NCI-H1930 (cell line): Measurements from ENCODE around the gene RIMBP2.
"Not testable (repeated sequence)": the region's sequence is repeated elsewhere in the genome, so short reads cannot be mapped to it uniquely, and the experiment has no call there.

Source experiments
- DNase-seq, 2 experiments: peaks; one replicate each; lab custom pipeline; 2025; lab: John Stamatoyannopoulos, UW

RIMBP2 gene

DNA sequence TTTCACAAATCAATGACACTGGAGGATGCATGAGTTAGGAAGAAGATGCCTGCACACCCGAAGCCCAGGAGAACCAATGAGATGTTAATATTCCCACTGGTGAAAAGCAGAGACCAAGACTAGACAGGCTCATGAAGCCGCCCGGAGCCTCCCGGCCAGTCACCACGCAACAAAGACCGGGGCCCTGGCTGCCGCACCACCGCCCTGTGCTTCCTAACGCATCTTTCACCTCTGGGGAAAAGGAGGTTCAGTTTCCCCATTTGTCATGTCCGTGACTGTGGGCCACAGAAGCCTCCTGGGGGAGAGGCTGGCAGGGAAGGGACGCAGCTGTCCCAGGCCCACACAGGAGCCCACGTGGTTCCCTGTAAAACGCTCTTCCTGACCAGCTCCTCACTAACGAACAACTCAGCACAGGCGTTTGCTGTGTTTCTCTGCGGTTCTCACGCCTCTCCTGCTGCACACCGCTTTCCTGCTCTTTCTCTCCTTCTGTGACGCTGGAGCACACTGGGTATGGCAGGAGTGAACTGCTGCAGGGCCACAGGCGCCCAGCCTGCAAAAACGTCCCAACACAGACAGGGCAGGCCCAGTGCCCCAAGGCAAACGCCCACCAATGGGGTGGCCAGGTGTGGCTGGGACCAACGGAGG lies 10.8 kb downstream of the RIMBP2 start:
- no peak for DNase-seq

DNA sequence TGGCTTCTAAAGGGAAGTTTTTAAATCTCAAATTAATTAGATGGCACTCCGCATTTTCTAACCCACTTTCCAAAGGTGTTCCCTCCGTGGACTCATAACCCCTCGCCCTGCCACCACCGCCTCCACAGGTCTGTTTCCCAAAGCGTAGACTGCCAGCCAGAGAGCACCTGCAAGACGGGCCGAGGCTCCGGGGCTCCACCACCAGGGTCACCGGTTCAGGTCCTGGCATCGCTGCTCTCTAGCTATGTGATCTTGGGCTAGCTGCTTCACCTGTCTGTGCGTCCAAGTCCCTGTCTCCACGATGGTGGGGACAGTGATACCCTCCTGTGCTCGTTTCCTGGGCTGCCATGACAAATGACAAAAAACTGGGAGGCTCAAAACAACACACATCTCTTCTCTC lies 11.5 kb downstream of the RIMBP2 start:
- no peak for DNase-seq

DNA sequence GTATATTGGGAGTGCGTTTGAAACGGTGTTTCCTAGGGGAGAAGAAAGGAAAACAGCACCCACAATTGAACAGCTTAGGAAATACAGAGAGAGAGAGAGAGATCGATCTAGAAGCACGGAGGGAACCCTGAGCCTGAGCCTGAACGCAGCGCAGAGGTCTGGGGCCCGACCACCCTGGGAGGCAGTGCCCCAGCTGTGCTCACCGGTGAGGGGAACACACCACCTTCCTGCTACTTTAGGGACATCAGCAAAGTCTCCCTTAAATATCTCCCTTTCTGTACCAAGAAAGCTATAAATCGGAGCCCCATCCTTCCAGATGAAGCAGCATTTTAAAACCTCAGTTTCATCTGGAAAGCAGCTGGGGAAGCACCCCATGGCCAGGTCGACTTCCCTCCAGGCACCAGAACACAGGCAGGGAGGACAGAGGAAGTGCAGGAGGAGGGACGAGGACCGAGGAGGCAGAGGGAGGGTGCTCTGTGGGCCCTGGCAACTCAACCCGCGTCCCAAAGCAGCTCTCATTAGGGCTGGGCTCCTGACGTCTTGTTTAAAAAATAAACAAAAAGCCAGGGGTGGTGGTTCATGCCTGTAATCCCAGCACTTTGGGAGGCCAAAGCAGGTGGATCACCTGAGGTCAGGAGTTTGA lies 12.2 kb downstream of the RIMBP2 start:
- DNase-seq: no peak

DNA sequence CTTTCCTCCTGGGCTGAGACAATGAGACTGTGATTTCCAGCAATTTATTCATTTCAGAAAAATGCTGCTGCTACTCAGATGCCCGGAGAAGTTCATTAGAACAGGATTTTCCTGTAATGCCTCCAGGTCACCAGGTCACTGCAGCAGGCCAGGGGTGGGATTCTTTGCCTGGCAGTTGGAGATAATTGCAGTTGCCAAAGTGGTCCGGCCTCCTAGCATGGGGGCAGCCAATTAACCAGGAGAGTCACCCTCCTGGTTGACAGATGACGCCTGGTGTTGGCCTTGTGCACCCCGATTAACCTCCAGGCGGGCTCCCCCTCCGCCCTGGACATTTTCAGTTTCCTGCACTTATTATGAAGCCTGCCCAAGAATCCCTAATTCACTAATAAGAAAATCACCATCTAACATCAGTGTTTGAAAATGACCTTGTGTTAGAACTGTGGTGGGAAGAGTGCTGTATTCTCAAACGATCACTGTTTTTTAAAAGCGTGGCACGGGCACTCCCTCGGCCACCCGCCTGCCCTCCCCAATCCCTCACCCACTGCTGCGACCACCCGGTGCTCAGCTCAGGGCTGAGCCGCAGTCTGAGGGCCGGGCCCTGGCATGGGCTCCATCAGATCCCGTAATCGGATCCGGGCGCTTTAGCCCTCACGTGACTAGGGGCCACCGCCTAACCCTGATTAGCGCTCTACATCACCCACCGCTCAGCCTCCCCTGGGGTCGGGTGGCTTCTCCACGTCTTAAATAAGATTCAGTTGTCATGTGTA lies 12.9 kb downstream of the RIMBP2 start:
- DNase-seq: no peak

- no peak for DNase-seq
Observed at GRCh38 chr12:130701402-130701744, 14.7 kb downstream of the RIMBP2 start.

DNA sequence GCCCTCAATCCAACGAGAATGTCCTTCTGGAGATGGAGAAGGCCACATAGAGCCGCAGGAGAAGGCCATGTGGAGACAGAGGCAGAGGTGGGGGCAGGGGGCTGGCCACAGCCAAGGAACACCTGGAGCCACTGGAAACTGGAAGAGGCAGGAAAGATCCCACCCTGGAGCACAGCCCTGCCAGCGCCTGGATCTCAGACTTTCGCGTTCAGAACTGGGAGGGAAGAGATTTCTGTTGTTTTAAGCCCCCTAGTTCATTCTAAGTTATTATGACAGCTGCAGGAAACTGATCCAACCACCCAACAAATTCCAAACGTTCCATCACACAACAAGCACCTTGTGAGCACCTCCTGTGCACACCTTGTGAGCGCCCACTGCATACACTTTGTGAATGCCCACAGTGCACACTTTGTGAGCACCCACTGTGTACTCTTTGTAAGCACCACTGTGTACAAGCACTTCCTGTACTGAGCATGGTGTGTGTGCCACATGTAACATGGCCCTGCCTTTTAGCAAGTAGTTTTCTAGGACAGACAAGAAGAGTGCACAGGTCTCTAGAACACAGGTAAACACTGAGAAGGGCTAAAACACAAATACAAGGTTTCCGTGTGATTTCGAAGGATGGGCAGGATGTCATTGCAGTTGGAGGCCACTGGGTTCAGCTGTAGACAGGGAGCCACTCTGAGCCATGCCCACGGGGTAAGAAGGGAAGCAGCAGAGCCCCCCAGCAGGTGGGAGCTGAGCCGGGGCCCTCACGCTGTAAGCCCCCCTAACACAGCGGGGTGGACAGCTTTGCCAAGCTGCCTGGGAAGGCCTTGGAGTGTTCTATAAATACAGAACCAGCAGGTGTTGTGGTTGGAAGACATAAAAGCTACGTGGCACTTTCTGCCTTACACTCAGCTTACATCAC lies 15.4 kb downstream of the RIMBP2 start:
- no peak for DNase-seq

GRCh38 chr12:130698106-130698505 lies 18.0 kb downstream of the RIMBP2 start:
- DNase-seq: no peak

DNA sequence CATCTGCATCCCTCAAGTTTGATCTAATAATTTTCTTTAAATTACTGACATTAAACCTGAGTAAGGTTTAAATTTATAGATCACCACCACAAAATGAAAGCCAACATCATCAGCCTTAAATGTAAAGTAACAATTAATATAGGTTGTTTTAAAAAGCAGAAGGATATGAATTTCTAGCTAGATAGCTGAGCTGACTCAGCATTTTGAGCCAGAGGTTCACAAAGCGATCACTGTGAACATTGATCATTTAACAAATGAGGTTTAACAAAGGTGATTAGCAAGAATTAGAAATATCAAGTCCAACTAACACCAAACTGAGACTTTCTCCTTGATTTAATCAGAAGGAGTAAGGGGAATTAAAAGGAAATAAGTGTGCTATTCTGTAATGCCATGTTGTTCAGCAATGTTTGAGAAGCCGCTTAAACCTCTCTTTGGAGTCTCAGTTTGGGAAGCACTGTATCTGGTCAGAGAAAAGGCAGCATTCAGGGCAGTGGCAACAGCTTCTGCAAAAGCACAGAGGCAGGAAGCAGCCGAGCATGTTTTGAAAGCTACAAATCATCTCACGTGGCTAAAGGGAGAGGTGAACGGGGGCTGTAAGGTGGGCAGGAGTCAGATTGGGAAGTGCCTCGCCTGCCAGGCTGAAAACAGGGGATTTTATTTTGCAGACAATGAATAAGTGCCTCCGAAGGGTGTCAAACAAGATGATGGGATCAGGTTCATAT lies 19.6 kb downstream of the RIMBP2 start:
- DNase-seq: no peak

DNA sequence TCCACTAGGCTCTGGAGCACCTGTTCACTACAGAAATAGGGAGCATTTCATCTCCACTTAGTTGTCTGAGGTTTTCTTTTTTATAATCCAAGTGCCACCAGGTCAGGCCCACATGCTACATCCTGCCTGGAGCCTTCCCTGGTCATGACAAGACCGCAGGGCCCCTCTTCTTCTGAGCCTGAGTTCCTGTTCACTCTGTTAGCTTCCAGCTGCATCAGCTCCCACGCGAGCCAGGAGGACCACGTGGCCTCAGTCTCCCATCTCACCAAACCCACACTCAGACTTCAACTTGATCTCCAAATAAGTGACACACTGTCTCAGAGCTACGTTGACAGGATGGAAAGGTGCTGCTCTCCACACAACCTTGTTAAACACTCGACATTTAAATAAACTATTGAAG lies 21.0 kb downstream of the RIMBP2 start:
- no peak for DNase-seq

DNA sequence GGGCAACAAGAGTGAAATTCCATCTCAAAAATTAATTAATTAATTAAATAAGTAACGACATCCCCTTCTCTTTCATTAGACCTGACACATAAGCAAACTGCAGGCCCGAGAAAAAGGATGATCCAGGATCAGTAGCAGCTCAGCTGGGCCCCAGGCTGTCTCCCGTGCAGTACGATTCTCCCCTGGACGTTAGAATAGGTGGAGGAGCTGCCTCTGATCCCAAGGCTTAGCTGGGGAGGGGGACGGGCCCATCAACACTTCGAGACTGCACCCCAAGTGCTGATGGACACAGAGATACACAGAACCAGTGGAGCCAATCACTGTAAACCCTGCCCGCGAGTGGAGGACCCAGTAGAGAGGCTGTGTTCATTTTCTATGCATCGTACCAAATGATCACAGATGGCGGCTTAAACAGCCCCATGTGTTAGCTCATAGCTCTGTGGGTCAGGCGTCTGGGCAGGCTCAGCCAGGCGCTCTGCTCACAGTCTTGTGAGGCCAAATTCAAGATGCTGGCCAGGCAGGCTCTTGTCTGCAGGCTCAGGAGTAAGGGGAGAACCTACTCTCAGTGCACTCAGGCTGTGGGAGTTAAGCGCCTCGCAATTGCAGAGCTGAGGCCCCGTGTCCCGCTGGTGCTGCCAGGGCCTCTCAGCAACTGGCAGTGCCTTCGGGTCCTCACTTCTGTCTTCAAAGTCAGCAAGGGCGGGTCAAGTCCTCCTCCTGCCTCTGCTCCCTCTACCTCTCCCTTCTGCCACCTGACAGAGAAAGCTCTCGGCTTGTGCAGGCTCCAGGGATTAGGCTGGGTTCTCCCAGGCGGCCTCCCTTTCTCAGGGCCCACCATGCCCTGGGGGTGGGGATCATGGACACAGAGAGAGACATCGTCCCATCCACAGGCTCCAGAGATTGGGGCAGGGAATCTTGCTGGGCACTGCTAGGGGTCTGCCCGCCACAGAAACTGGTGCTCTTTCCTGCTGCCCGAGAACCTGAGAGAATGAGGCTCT lies 26.4 kb downstream of the RIMBP2 start:
- no peak for DNase-seq

DNA sequence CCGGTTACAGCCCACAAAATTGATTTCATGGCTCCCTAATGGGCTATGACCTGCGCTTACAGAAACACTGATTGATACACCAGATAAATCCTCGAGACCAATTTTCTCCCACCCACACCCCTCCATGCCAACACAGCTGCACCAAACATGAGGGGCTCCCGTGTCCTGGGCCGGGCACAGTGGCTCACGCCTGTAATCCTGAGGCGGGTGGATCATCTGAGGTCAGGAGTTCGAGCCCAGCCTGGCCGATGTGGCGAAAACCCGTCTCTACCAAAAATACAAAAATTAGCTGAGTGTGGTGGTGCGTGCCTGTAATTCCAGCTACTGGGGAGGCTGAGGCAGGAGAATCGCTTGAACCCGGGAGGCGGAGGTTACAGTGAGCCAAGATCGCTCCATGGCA lies 27.1 kb downstream of the RIMBP2 start:
- not testable (repeated sequence) for DNase-seq

GRCh38 chr12:130687796-130688778 lies 28.0 kb downstream of the RIMBP2 start:
- no peak for DNase-seq

- no peak for DNase-seq
Observed at GRCh38 chr12:130687190-130687589, 28.9 kb downstream of the RIMBP2 start.

- no peak for DNase-seq
Observed at GRCh38 chr12:130686511-130686991, 29.5 kb downstream of the RIMBP2 start.

DNA sequence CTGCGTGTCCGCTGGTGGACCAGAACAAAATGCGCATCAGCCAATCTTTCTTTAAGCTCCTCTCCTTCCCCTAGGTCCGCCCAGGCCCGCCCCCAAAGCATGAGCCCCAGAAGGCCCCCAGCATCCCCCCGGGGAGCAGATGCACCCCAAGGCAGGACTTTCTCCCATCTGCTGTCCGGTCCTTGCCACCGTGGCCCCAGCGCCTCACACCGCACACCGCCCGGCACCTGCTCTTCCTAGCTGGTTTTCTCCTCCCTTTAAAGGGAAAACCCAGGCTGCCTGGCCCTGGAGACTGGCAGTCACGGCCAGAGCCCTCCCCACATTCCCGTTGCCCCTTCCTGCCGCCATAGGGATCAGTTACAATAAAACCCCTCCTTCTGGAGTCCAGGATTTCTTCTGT lies 30.2 kb downstream of the RIMBP2 start:
- no peak for DNase-seq

DNA sequence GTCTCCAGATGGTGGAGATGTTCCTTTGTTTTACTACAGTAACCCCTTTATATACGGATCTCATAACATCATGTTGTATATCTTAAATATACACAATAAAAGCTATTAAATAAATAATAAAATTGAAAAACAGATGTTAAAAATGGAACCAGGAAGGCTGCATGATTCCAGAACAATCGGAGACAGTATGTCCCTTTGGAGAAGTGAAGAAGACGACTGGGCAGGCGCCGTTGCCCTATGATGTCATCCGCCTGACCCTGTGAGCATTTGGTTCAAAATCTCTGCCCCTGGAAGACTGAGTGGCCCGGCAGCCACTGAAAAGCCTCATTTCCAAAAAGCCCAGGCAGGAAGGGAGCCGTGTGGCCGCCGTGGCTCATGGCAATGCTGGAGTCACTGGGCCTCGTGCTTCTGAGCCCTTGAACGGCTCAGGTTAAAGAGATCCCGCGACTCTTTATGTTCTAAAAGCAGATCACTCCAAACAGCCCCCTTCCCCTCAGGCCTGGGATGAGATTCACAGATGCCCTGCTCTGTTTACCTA lies 30.8 kb downstream of the RIMBP2 start:
- no peak for DNase-seq

DNA sequence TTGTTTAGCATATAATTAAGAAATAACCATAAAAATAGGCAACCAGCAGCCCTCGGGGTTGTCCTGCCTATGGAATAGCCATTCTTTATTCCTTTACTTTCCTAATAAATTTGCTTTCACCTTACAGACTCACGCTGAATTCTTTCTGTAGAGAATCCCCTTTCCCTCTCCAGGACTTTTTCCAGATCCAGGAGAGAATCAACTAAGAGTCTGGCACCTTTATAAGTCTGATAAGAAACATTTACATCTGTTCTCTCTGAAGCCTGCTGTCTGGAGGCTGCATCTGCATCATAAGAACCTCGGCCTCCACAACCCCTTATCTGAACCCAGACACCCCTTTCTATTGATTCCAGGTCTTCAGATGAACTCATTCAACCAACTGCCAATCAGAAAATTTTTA lies 32.3 kb downstream of the RIMBP2 start:
- DNase-seq: no peak

DNA sequence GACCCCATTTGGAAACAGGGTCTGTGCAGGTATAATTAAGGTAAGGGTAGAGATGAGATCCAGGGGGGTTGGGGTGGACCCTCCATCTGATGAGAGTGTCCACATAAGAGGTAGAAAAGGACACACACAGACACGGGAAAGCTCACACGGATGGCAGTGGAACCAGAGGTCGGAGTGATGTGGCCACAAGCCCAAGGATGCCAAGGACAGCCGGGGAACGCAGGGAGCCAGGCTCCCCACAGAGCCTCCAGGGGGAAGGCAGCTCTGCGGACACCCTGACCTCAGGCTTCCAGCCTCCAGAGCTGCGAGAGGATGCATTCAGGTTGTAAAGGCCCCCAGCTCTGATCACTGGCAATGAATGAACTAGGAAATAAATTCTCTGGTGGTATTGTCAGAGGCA lies 33.0 kb downstream of the RIMBP2 start:
- no peak for DNase-seq
